HG02973 (cell line): ENCODE measurements around the gene C3orf20.

Experiments
- ATAC-seq: cut with Tn5 transposase; IDR thresholded peaks from one replicate; pipeline ENCODE4 v1.9.1; 2021; ENCODE audit warnings: moderate library complexity; ENCODE audit not compliant: unreplicated experiment

Gene C3orf20

GRCh38 chr3:14772533-14773138 is 97.7 kb downstream of the C3orf20 start:
- ATAC-seq = no peak

- ATAC-seq = no peak
These were observed 98.3 kb downstream of the C3orf20 start for GRCh38 chr3:14773281-14773680.

GRCh38 chr3:14773691-14774128 is 98.8 kb downstream of the C3orf20 start:
- no peak for ATAC-seq

GRCh38 chr3:14774431-14774830 is 99.5 kb downstream of the C3orf20 start:
- ATAC-seq = no peak

- no peak for ATAC-seq
These were observed 100.1 kb downstream of the C3orf20 start for GRCh38 chr3:14775011-14775410.

GRCh38 chr3:14775563-14775962 is 100.6 kb downstream of the C3orf20 start:
- ATAC-seq = no peak

- ATAC-seq = no peak
These were observed 104.2 kb downstream of the C3orf20 start for GRCh38 chr3:14779069-14779685.

- peak; percentile 79 for ATAC-seq
These were observed 106.1 kb downstream of the C3orf20 start for GRCh38 chr3:14780927-14781507.

- no peak for ATAC-seq
These were observed 108.6 kb downstream of the C3orf20 start for GRCh38 chr3:14783480-14784086.

- no peak for ATAC-seq
These were observed 109.2 kb downstream of the C3orf20 start for GRCh38 chr3:14784087-14784681.

- no peak for ATAC-seq
These were observed 110.5 kb downstream of the C3orf20 start for GRCh38 chr3:14785207-14786155.

GRCh38 chr3:14786369-14786768 is 111.4 kb downstream of the C3orf20 start:
- no peak for ATAC-seq

GRCh38 chr3:14787630-14788029 is 112.7 kb downstream of the C3orf20 start:
- no peak for ATAC-seq

GRCh38 chr3:14788644-14789043 is 113.7 kb downstream of the C3orf20 start:
- no peak for ATAC-seq

GRCh38 chr3:14789221-14789620 is 114.3 kb downstream of the C3orf20 start:
- no peak for ATAC-seq

- no peak for ATAC-seq
These were observed 114.8 kb downstream of the C3orf20 start for GRCh38 chr3:14789640-14790285.

GRCh38 chr3:14791343-14791945 is 116.5 kb downstream of the C3orf20 start:
- ATAC-seq = no peak

GRCh38 chr3:14792691-14793121 is 117.8 kb downstream of the C3orf20 start:
- no peak for ATAC-seq

- ATAC-seq = no peak
These were observed 118.4 kb downstream of the C3orf20 start for GRCh38 chr3:14793126-14793857.
